Measurements from ENCODE around the gene RASSF4.

The RASSF4 gene

GRCh38 chr10:44948642-44949041, 11.0 kb upstream of the RASSF4 start:
- peak in 3 of 4 experiments; percentile 32 to 57 (median 56) for DNase-seq

- peak in 1 of 4 experiments; percentile 1 for DNase-seq
These were observed 10.3 kb upstream of the RASSF4 start for GRCh38 chr10:44949127-44949802.

GRCh38 chr10:44949915-44950314, 9.7 kb upstream of the RASSF4 start:
- peak in 1 of 4 experiments; percentile 2 for DNase-seq

- DNase-seq, result peak in 1 of 4 experiments; percentile 5
These were observed 9.0 kb upstream of the RASSF4 start for GRCh38 chr10:44950326-44951225.

- DNase-seq, result no peak
These were observed 7.9 kb upstream of the RASSF4 start for GRCh38 chr10:44951576-44952226.

GRCh38 chr10:44952779-44953231, 6.8 kb upstream of the RASSF4 start:
- no peak for DNase-seq

GRCh38 chr10:44954042-44954441, 5.6 kb upstream of the RASSF4 start:
- DNase-seq, result no peak

- DNase-seq, result no peak
These were observed 4.6 kb upstream of the RASSF4 start for GRCh38 chr10:44954962-44955361.

- DNase-seq, result peak in 1 of 4 experiments; percentile 6
These were observed 4.1 kb upstream of the RASSF4 start for GRCh38 chr10:44955413-44956070.

GRCh38 chr10:44956226-44956625, 3.4 kb upstream of the RASSF4 start:
- DNase-seq, result peak in 2 of 4 experiments; percentile 52 to 55

GRCh38 chr10:44956717-44957706, 2.6 kb upstream of the RASSF4 start:
- peak in 1 of 4 experiments; percentile 1 for DNase-seq

- DNase-seq, result peak; percentile 75 to 93 (median 84)
These were observed 1.3 kb upstream of the RASSF4 start for GRCh38 chr10:44958196-44958897.

- peak; percentile 53 to 74 (median 70) for DNase-seq
These were observed 730 bp upstream of the RASSF4 start for GRCh38 chr10:44958898-44959246.

- DNase-seq, result no peak
These were observed 472 bp downstream of the RASSF4 start for GRCh38 chr10:44960088-44960460.

- peak in 3 of 4 experiments; percentile 27 to 40 (median 35) for DNase-seq
These were observed 1.1 kb downstream of the RASSF4 start for GRCh38 chr10:44960482-44961229.

- DNase-seq, result no peak
These were observed 1.6 kb downstream of the RASSF4 start for GRCh38 chr10:44961230-44961571.

GRCh38 chr10:44961931-44962750, 2.5 kb downstream of the RASSF4 start:
- peak in 1 of 4 experiments; percentile 7 for DNase-seq

GRCh38 chr10:44962870-44963738, 3.5 kb downstream of the RASSF4 start:
- DNase-seq, result peak in 2 of 4 experiments; percentile 56 to 70
